Measurements from ENCODE around the gene PPP3CB. TPM values are rescaled to one million over a fixed set of nuclear protein-coding genes. Genes with fewer than 3 reads are reported as not detected.

Gene PPP3CB
- total RNA-seq, 1 donor from 2014 or later: 65.5 TPM

DNA sequence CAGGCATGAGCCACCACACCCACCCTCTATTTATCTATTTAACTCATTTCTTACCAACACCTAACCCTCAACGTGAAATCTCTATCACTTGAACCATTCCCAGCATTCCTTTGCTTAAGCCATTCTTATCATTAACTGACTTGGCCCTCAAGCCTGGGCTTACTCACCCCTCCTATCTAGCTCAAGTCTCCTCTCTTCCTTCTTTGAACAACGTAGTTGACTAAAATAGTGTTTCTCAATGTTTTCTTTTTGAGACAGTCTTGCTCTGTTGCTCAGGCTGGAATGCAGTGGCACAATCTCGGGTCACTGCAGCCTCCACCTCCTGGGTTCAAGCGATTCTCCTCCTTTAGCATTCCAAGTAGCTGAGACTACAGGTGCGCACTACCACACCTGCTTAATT is 89.0 kb downstream of the PPP3CB start:
- no peak overlapping the region for H3K27ac Mint-ChIP-seq (ENCODE audit: unreplicated experiment)
- H3K36me3 Mint-ChIP-seq (ENCODE audit: unreplicated experiment): peaks cover 12% of the 10 kb centered on the region
- DNase-seq (ENCODE audit: extremely low spot score, unreplicated experiment): no peak
- no peak overlapping the region for H3K4me3 Mint-ChIP-seq (ENCODE audit: unreplicated experiment)
- no peaks in the 10 kb centered on the region for H3K9me3 Mint-ChIP-seq (ENCODE audit: unreplicated experiment)
- H3K27me3 Mint-ChIP-seq (ENCODE audit: unreplicated experiment): no peaks in the 10 kb centered on the region
- peaks cover 10% of the 10 kb centered on the region for H3K4me1 Mint-ChIP-seq (ENCODE audit: unreplicated experiment)
- TF ChIP-seq, protein P1, sequence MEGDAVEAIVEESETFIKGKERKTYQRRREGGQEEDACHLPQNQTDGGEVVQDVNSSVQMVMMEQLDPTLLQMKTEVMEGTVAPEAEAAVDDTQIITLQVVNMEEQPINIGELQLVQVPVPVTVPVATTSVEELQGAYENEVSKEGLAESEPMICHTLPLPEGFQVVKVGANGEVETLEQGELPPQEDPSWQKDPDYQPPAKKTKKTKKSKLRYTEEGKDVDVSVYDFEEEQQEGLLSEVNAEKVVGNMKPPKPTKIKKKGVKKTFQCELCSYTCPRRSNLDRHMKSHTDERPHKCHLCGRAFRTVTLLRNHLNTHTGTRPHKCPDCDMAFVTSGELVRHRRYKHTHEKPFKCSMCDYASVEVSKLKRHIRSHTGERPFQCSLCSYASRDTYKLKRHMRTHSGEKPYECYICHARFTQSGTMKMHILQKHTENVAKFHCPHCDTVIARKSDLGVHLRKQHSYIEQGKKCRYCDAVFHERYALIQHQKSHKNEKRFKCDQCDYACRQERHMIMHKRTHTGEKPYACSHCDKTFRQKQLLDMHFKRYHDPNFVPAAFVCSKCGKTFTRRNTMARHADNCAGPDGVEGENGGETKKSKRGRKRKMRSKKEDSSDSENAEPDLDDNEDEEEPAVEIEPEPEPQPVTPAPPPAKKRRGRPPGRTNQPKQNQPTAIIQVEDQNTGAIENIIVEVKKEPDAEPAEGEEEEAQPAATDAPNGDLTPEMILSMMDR (IDR thresholded peaks at IDR 0.05): no peak

DNA sequence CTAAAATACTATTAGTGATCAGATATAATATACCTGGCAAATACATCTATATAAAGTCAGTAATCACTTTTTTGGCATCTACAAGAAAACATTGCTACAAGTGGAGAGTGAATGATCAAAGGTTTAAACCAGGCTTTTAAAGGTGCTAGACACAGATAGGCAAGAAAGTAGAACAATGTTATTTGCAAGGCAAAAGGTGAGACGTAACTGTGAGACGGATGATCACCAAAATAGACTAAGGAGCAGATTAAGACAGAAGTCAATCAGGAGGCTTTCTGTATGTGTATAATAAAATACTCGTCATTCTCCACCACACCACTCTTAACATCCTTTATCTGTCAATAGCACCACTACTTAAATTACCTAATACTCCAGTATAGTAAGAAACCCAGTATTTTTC is 90.3 kb downstream of the PPP3CB start:
- H3K27ac Mint-ChIP-seq (ENCODE audit: unreplicated experiment): no peak overlapping the region
- peaks cover 8% of the 10 kb centered on the region for H3K4me1 Mint-ChIP-seq (ENCODE audit: unreplicated experiment)
- H3K9me3 Mint-ChIP-seq (ENCODE audit: unreplicated experiment): no peaks in the 10 kb centered on the region
- no peak overlapping the region for H3K4me3 Mint-ChIP-seq (ENCODE audit: unreplicated experiment)
- no peaks in the 10 kb centered on the region for H3K27me3 Mint-ChIP-seq (ENCODE audit: unreplicated experiment)
- TF ChIP-seq, protein P1 (IDR thresholded peaks at IDR 0.05): no peak
- peaks cover 12% of the 10 kb centered on the region for H3K36me3 Mint-ChIP-seq (ENCODE audit: unreplicated experiment)
- no peak for DNase-seq (ENCODE audit: extremely low spot score, unreplicated experiment)

DNA sequence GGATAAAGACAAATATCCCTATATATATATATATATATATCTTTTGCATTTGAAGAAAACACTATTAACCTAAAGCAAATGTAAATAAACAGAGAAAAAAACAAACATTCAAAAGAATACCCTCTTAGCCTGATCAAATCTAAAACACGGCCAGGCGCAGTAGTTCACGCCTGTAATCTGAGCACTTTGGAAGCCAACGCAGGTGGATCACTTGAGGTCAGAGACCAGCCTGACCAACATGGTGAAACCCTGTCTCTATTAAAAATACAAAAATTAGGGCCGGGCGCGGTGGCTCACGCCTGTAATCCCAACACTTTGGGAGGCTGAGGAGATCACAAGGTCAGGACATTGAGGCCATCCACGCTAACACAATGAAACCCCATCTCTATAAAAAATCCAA is 91.1 kb downstream of the PPP3CB start:
- DNase-seq (ENCODE audit: extremely low spot score, unreplicated experiment): no peak
- Mint-ChIP-seq H3K27me3 (ENCODE audit: unreplicated experiment) (no peaks in the 10 kb centered on the region), H3K4me3 (ENCODE audit: unreplicated experiment) (no peak overlapping the region), H3K9me3 (ENCODE audit: unreplicated experiment) (no peaks in the 10 kb centered on the region), H3K4me1 (ENCODE audit: unreplicated experiment) (peaks cover 7% of the 10 kb centered on the region), H3K36me3 (ENCODE audit: unreplicated experiment) (peaks cover 8% of the 10 kb centered on the region), H3K27ac (ENCODE audit: unreplicated experiment) (no peak overlapping the region)
- TF ChIP-seq, protein P1 (IDR thresholded peaks at IDR 0.05): no peak

DNA sequence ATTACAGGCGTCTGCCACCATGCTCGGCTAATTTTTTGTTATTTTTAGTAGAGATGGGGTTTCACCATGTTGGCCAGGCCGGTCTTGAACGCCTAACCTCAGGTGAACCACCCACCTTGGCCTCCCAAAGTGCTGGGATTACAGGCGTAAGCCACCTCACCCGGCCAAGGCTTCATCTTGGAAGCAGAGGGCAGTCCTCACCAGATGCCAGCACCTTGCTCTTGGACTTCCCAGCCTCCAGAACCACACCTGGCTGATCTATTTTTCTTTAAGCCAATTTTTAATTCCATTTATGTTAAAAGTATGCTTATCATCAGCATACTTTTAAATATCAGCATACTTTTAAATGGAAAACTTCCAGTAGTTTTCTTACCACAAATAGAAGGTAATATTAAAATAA is 94.2 kb downstream of the PPP3CB start:
- Mint-ChIP-seq H3K27ac (ENCODE audit: unreplicated experiment) (no peak overlapping the region), H3K27me3 (ENCODE audit: unreplicated experiment) (no peaks in the 10 kb centered on the region), H3K36me3 (ENCODE audit: unreplicated experiment) (peaks cover 18% of the 10 kb centered on the region), H3K4me3 (ENCODE audit: unreplicated experiment) (no peak overlapping the region), H3K9me3 (ENCODE audit: unreplicated experiment) (no peaks in the 10 kb centered on the region), H3K4me1 (ENCODE audit: unreplicated experiment) (no peaks in the 10 kb centered on the region)
- DNase-seq (ENCODE audit: extremely low spot score, unreplicated experiment): no peak
- TF ChIP-seq, protein P1 (IDR thresholded peaks at IDR 0.05): no peak

DNA sequence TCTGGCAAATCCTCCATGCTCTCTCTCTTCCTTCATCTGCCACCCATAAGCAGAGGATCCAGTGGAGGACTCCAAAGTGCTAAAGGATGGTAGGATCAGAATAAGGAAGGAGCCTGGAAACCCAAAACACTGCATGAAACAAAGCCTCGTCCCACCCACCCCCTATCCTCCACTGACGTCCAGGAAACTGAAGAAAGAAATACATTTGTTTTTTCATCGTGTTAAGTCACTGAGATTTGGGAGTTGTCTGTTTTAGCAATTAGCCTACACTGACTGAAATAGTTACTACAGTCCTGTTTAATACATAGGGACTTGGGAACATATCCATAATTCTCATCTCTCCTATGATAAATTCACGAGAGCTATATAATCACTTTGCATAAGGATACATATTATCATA is 96.8 kb downstream of the PPP3CB start:
- H3K27me3 Mint-ChIP-seq (ENCODE audit: unreplicated experiment): no peaks in the 10 kb centered on the region
- no peak overlapping the region for H3K27ac Mint-ChIP-seq (ENCODE audit: unreplicated experiment)
- no peaks in the 10 kb centered on the region for H3K9me3 Mint-ChIP-seq (ENCODE audit: unreplicated experiment)
- H3K36me3 Mint-ChIP-seq (ENCODE audit: unreplicated experiment): peaks cover 28% of the 10 kb centered on the region
- TF ChIP-seq, protein P1 (IDR thresholded peaks at IDR 0.05): no peak
- H3K4me3 Mint-ChIP-seq (ENCODE audit: unreplicated experiment): no peak overlapping the region
- DNase-seq (ENCODE audit: extremely low spot score, unreplicated experiment): no peak
- no peaks in the 10 kb centered on the region for H3K4me1 Mint-ChIP-seq (ENCODE audit: unreplicated experiment)

Data from osteocyte (in vitro differentiated cells).